Hypothalamus (tissue), 51 donors: ENCODE data around the gene ITGAV.
A peak's percentile ranks its signal among the peaks of the same experiment; 100 is the strongest.

Experiments used
- DNase-seq, 51 donors: peaks; one replicate each; lab custom pipeline; 2025; lab: John Stamatoyannopoulos, UW

ITGAV gene

GRCh38 chr2:186611526-186611925 is 21.7 kb downstream of the ITGAV start:
- DNase-seq: no peak

GRCh38 chr2:186612026-186612425 is 22.2 kb downstream of the ITGAV start:
- no peak for DNase-seq

GRCh38 chr2:186612555-186613440 is 22.9 kb downstream of the ITGAV start:
- no peak for DNase-seq

GRCh38 chr2:186614373-186614772 is 24.5 kb downstream of the ITGAV start:
- no peak for DNase-seq

GRCh38 chr2:186617148-186617547 is 27.3 kb downstream of the ITGAV start:
- DNase-seq: no peak

GRCh38 chr2:186617771-186618170 is 27.9 kb downstream of the ITGAV start:
- no peak for DNase-seq

- DNase-seq: no peak
These were observed 28.8 kb downstream of the ITGAV start for GRCh38 chr2:186618696-186619095.

- no peak for DNase-seq
These were observed 33.2 kb downstream of the ITGAV start for GRCh38 chr2:186623084-186623483.

- DNase-seq: no peak
These were observed 34.4 kb downstream of the ITGAV start for GRCh38 chr2:186624276-186624675.

- DNase-seq: no peak
These were observed 39.6 kb downstream of the ITGAV start for GRCh38 chr2:186629250-186629996.

GRCh38 chr2:186632417-186632816 is 42.6 kb downstream of the ITGAV start:
- DNase-seq: no peak

- DNase-seq: no peak
These were observed 44.8 kb downstream of the ITGAV start for GRCh38 chr2:186634701-186635100.

- DNase-seq: no peak
These were observed 47.1 kb downstream of the ITGAV start for GRCh38 chr2:186636800-186637496.

GRCh38 chr2:186637497-186637800 is 47.6 kb downstream of the ITGAV start:
- DNase-seq: no peak

- DNase-seq: no peak
These were observed 50.1 kb downstream of the ITGAV start for GRCh38 chr2:186639939-186640338.

- DNase-seq: peak in 2 of 51 donors; percentile 4 to 15
These were observed 51.4 kb downstream of the ITGAV start for GRCh38 chr2:186641132-186641806.

- DNase-seq: peak in 19 of 51 donors; percentile 1 to 75 (median 18)
These were observed 52.0 kb downstream of the ITGAV start for GRCh38 chr2:186641807-186642321.

GRCh38 chr2:186644791-186645190 is 54.9 kb downstream of the ITGAV start:
- DNase-seq: no peak

- no peak for DNase-seq
These were observed 56.1 kb downstream of the ITGAV start for GRCh38 chr2:186645999-186646398.

GRCh38 chr2:186648130-186648529 is 58.3 kb downstream of the ITGAV start:
- DNase-seq: no peak

- no peak for DNase-seq
These were observed 63.7 kb downstream of the ITGAV start for GRCh38 chr2:186653511-186653910.
